Measurements from ENCODE around the gene SCFD2. TPM values are rescaled to one million over a fixed set of nuclear protein-coding genes. Genes with fewer than 3 reads are reported as not detected.

The SCFD2 gene
- total RNA-seq, 1 donor from 2014 or later = 17.2 TPM

- Mint-ChIP-seq H3K9me3 (ENCODE audit: unreplicated experiment) (peaks cover 12% of the 10 kb centered on the region), H3K36me3 (ENCODE audit: unreplicated experiment) (peaks cover 13% of the 10 kb centered on the region), H3K4me1 (ENCODE audit: low read depth, unreplicated experiment) (peaks cover 7% of the 10 kb centered on the region), H3K27ac (ENCODE audit: unreplicated experiment) (no peak overlapping the region), H3K4me3 (ENCODE audit: unreplicated experiment) (no peak overlapping the region), H3K27me3 (ENCODE audit: unreplicated experiment) (peaks cover 2% of the 10 kb centered on the region)
- no peak for TF ChIP-seq CTCF (IDR thresholded peaks at IDR 0.05; ENCODE audit: partially characterized antibody, unreplicated experiment)
- no peak for DNase-seq
Measured at GRCh38 chr4:53175640-53176039, 190.2 kb downstream of the SCFD2 start.

GRCh38 chr4:53174823-53175222, 191.0 kb downstream of the SCFD2 start:
- Mint-ChIP-seq H3K36me3 (ENCODE audit: unreplicated experiment) (peaks cover 13% of the 10 kb centered on the region), H3K27me3 (ENCODE audit: unreplicated experiment) (peaks cover 2% of the 10 kb centered on the region), H3K4me3 (ENCODE audit: unreplicated experiment) (no peak overlapping the region), H3K4me1 (ENCODE audit: low read depth, unreplicated experiment) (peaks cover 7% of the 10 kb centered on the region), H3K27ac (ENCODE audit: unreplicated experiment) (no peak overlapping the region), H3K9me3 (ENCODE audit: unreplicated experiment) (peaks cover 8% of the 10 kb centered on the region)
- TF ChIP-seq CTCF (IDR thresholded peaks at IDR 0.05; ENCODE audit: partially characterized antibody, unreplicated experiment) = no peak
- DNase-seq = no peak

- DNase-seq = no peak
- peaks cover 8% of the 10 kb centered on the region for H3K9me3 Mint-ChIP-seq (ENCODE audit: unreplicated experiment)
- peaks cover 13% of the 10 kb centered on the region for H3K36me3 Mint-ChIP-seq (ENCODE audit: unreplicated experiment)
- H3K4me3 Mint-ChIP-seq (ENCODE audit: unreplicated experiment) = no peak overlapping the region
- peaks cover 7% of the 10 kb centered on the region for H3K4me1 Mint-ChIP-seq (ENCODE audit: low read depth, unreplicated experiment)
- H3K27ac Mint-ChIP-seq (ENCODE audit: unreplicated experiment) = no peak overlapping the region
- TF ChIP-seq CTCF (IDR thresholded peaks at IDR 0.05; ENCODE audit: partially characterized antibody, unreplicated experiment) = no peak
- H3K27me3 Mint-ChIP-seq (ENCODE audit: unreplicated experiment) = peaks cover under 1% of the 10 kb centered on the region
Measured at GRCh38 chr4:53173576-53173975, 192.3 kb downstream of the SCFD2 start.

GRCh38 chr4:53171797-53172196, 194.1 kb downstream of the SCFD2 start:
- peaks cover 10% of the 10 kb centered on the region for H3K4me1 Mint-ChIP-seq (ENCODE audit: low read depth, unreplicated experiment)
- no peak for TF ChIP-seq CTCF (IDR thresholded peaks at IDR 0.05; ENCODE audit: partially characterized antibody, unreplicated experiment)
- H3K9me3 Mint-ChIP-seq (ENCODE audit: unreplicated experiment) = peaks cover 3% of the 10 kb centered on the region
- DNase-seq = no peak
- peaks cover 7% of the 10 kb centered on the region for H3K36me3 Mint-ChIP-seq (ENCODE audit: unreplicated experiment)
- no peaks in the 10 kb centered on the region for H3K27me3 Mint-ChIP-seq (ENCODE audit: unreplicated experiment)
- H3K4me3 Mint-ChIP-seq (ENCODE audit: unreplicated experiment) = no peak overlapping the region
- H3K27ac Mint-ChIP-seq (ENCODE audit: unreplicated experiment) = no peak overlapping the region

GRCh38 chr4:53169695-53170617, 195.9 kb downstream of the SCFD2 start:
- H3K27ac Mint-ChIP-seq (ENCODE audit: unreplicated experiment) = no peak overlapping the region
- H3K4me3 Mint-ChIP-seq (ENCODE audit: unreplicated experiment) = no peak overlapping the region
- H3K36me3 Mint-ChIP-seq (ENCODE audit: unreplicated experiment) = peaks cover 7% of the 10 kb centered on the region
- H3K4me1 Mint-ChIP-seq (ENCODE audit: low read depth, unreplicated experiment) = peaks cover 10% of the 10 kb centered on the region
- no peaks in the 10 kb centered on the region for H3K27me3 Mint-ChIP-seq (ENCODE audit: unreplicated experiment)
- no peak for DNase-seq
- no peak for TF ChIP-seq CTCF (IDR thresholded peaks at IDR 0.05; ENCODE audit: partially characterized antibody, unreplicated experiment)
- peaks cover 3% of the 10 kb centered on the region for H3K9me3 Mint-ChIP-seq (ENCODE audit: unreplicated experiment)

Data from glutamatergic neuron (in vitro differentiated cells).